Activated effector memory CD4-positive, alpha-beta T cell treated with anti-CD3 and anti-CD28 coated beads, Interleukin-2, amount 50 U/mL, for 16 hours (primary cell): ENCODE results near the gene ADCY5.

Experiments used
- DNase-seq: peaks from one replicate; pipeline ENCODE4 v3.0.0-alpha.2; 2020

Gene ADCY5

GRCh38 chr3:123361071-123361470 lies 87.8 kb downstream of the ADCY5 start:
- no peak for DNase-seq

- DNase-seq, result no peak
Observed at GRCh38 chr3:123357275-123357674, 91.6 kb downstream of the ADCY5 start.

GRCh38 chr3:123353850-123354233 lies 95.0 kb downstream of the ADCY5 start:
- no peak for DNase-seq

- DNase-seq, result no peak
Observed at GRCh38 chr3:123353227-123353849, 95.6 kb downstream of the ADCY5 start.

GRCh38 chr3:123352134-123352554 lies 96.7 kb downstream of the ADCY5 start:
- DNase-seq, result no peak

- no peak for DNase-seq
Observed at GRCh38 chr3:123351501-123351900, 97.4 kb downstream of the ADCY5 start.

GRCh38 chr3:123350971-123351370 lies 97.9 kb downstream of the ADCY5 start:
- no peak for DNase-seq

GRCh38 chr3:123349566-123350435 lies 99.1 kb downstream of the ADCY5 start:
- DNase-seq, result no peak

GRCh38 chr3:123349201-123349535 lies 99.7 kb downstream of the ADCY5 start:
- no peak for DNase-seq

GRCh38 chr3:123348471-123349200 lies 100.3 kb downstream of the ADCY5 start:
- DNase-seq, result no peak

- no peak for DNase-seq
Observed at GRCh38 chr3:123347691-123348264, 101.1 kb downstream of the ADCY5 start.

- no peak for DNase-seq
Observed at GRCh38 chr3:123347205-123347604, 101.7 kb downstream of the ADCY5 start.

GRCh38 chr3:123346021-123346420 lies 102.9 kb downstream of the ADCY5 start:
- no peak for DNase-seq

- no peak for DNase-seq
Observed at GRCh38 chr3:123344907-123345594, 103.8 kb downstream of the ADCY5 start.

- no peak for DNase-seq
Observed at GRCh38 chr3:123344175-123344906, 104.5 kb downstream of the ADCY5 start.

GRCh38 chr3:123343296-123344174 lies 105.4 kb downstream of the ADCY5 start:
- no peak for DNase-seq

GRCh38 chr3:123342631-123343080 lies 106.2 kb downstream of the ADCY5 start:
- no peak for DNase-seq

GRCh38 chr3:123341871-123342630 lies 106.8 kb downstream of the ADCY5 start:
- no peak for DNase-seq

GRCh38 chr3:123340336-123340735 lies 108.6 kb downstream of the ADCY5 start:
- DNase-seq, result peak; percentile 8

GRCh38 chr3:123339302-123339701 lies 109.6 kb downstream of the ADCY5 start:
- DNase-seq, result no peak
